GM18909 (cell line): Measurements from ENCODE around the gene ALPG.
"Not testable (repeated sequence)": the region's sequence is repeated elsewhere in the genome, so short reads cannot be mapped to it uniquely, and the experiment has no call there.

Experiments
- ATAC-seq: cut with Tn5 transposase; IDR thresholded peaks from one replicate; pipeline ENCODE4 v1.9.1; 2021; ENCODE audit warnings: mild to moderate bottlenecking; ENCODE audit not compliant: unreplicated experiment, poor library complexity

Gene ALPG

GRCh38 chr2:232406556-232407310 is at the start of gene ALPG:
Gene ALPG, plus strand, starts transcription at chr2:232406844. Its CDS starts 51 bp downstream, at chr2:232406895.
- ATAC-seq = no peak

- no peak for ATAC-seq
Measured at GRCh38 chr2:232361646-232362045, 45.0 kb upstream of the ALPG start.

GRCh38 chr2:232362174-232362900 is 44.3 kb upstream of the ALPG start:
- ATAC-seq = no peak

GRCh38 chr2:232363064-232363783 is 43.4 kb upstream of the ALPG start:
- peak; percentile 20 for ATAC-seq

GRCh38 chr2:232363784-232364615 is 42.6 kb upstream of the ALPG start:
- ATAC-seq = peak; percentile 51

- ATAC-seq = not testable (repeated sequence)
Measured at GRCh38 chr2:232364806-232365594, 41.6 kb upstream of the ALPG start.

GRCh38 chr2:232365621-232366321 is 40.9 kb upstream of the ALPG start:
- ATAC-seq = no peak

- not testable (repeated sequence) for ATAC-seq
Measured at GRCh38 chr2:232366461-232366860, 40.2 kb upstream of the ALPG start.

- ATAC-seq = no peak
Measured at GRCh38 chr2:232367016-232367415, 39.6 kb upstream of the ALPG start.

- no peak for ATAC-seq
Measured at GRCh38 chr2:232367591-232368233, 38.9 kb upstream of the ALPG start.

GRCh38 chr2:232368311-232368731 is 38.3 kb upstream of the ALPG start:
- ATAC-seq = no peak

GRCh38 chr2:232369126-232369951 is 37.3 kb upstream of the ALPG start:
- ATAC-seq = no peak

- not testable (repeated sequence) for ATAC-seq
Measured at GRCh38 chr2:232370007-232370406, 36.6 kb upstream of the ALPG start.

- no peak for ATAC-seq
Measured at GRCh38 chr2:232372231-232373208, 34.1 kb upstream of the ALPG start.

GRCh38 chr2:232374356-232374755 is 32.3 kb upstream of the ALPG start:
- no peak for ATAC-seq

GRCh38 chr2:232375164-232375563 is 31.5 kb upstream of the ALPG start:
- no peak for ATAC-seq
